WERI-Rb-1 (cell line): ENCODE measurements around the gene GAB2.

Experiments used
- DNase-seq: peaks from one replicate; pipeline ENCODE4 v3.0.0-alpha.2; 2020
- H3K27ac ChIP-seq: fragments of 250-450 bp; sonication (Bioruptor Pico); 2 replicates; pipeline ENCODE4 v1.5.1; 2020; ENCODE audit warnings: mild to moderate bottlenecking, moderate library complexity
- H3K27me3 ChIP-seq: fragments of 250-450 bp; sonication (Bioruptor Pico); 2 replicates; pipeline ENCODE4 v1.5.1; 2021; ENCODE audit warnings: mild to moderate bottlenecking, low read depth, moderate library complexity; ENCODE audit not compliant: insufficient read depth, severe bottlenecking
- H3K36me3 ChIP-seq: fragments of 250-450 bp; sonication (Bioruptor Pico); 2 replicates; pipeline ENCODE4 v1.5.1; 2020; ENCODE audit warnings: mild to moderate bottlenecking, moderate library complexity
- H3K4me3 ChIP-seq: 2 replicates; pipeline ENCODE4 v1.5.1; 2011; ENCODE audit warnings: low read depth, mild to moderate bottlenecking, control low read depth, low read length
- H3K9me3 ChIP-seq: fragments of 250-450 bp; sonication (Bioruptor Pico); 2 replicates; pipeline ENCODE4 v1.5.1; 2021; ENCODE audit warnings: mild to moderate bottlenecking, moderate library complexity; ENCODE audit not compliant: severe bottlenecking
- CTCF ChIP-seq: IDR thresholded peaks from 2 replicates; pipeline ENCODE4 v1.5.1; 2011; ENCODE audit warnings: low read depth, mild to moderate bottlenecking, control low read depth, inconsistent platforms, low read length

The GAB2 gene

GRCh38 chr11:78262238-78262637, 155.4 kb downstream of the GAB2 start:
- Histone ChIP-seq H3K9me3 (no peaks in the 10 kb centered on the region), H3K27ac (no peak overlapping the region)
- TF ChIP-seq CTCF, result no peak

GRCh38 chr11:78261828-78262227, 155.8 kb downstream of the GAB2 start:
- TF ChIP-seq CTCF, result no peak
- Histone ChIP-seq H3K36me3 (no peaks in the 10 kb centered on the region), H3K9me3 (no peaks in the 10 kb centered on the region), H3K27me3 (no peaks in the 10 kb centered on the region), H3K27ac (no peak overlapping the region), H3K4me3 (no peak overlapping the region)
- no peak for DNase-seq

More at GRCh38 chr11:78262238-78262637, 155.4 kb downstream of the GAB2 start:
- no peaks in the 10 kb centered on the region for H3K36me3 ChIP-seq
- no peak for DNase-seq
- H3K4me3 ChIP-seq, result no peak overlapping the region
- H3K27me3 ChIP-seq, result no peaks in the 10 kb centered on the region

DNA sequence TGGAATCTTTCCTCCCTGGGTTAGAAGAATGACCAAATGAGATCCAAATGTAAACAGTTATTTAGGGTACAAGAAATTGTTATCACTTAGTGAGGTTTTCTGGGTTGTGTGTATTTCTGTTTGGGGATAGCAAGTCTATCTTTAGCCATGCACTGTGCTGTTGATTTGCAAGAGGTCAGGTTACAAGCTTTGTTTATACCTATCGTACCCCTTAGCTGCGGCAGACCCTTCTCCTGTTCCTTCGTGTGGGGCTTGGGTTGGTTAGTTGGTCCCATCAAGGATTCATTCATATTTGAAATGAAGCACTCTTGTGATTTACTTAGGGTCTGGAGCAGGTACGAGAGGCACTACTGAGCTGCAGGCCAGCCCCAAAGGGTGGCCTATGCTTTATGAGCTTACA, 156.3 kb downstream of the GAB2 start:
- Histone ChIP-seq H3K9me3 (no peaks in the 10 kb centered on the region), H3K36me3 (no peaks in the 10 kb centered on the region), H3K27ac (no peak overlapping the region), H3K27me3 (no peaks in the 10 kb centered on the region), H3K4me3 (no peak overlapping the region)
- TF ChIP-seq CTCF, result no peak
- DNase-seq, result no peak

- Histone ChIP-seq H3K36me3 (no peaks in the 10 kb centered on the region), H3K9me3 (no peaks in the 10 kb centered on the region), H3K27ac (no peak overlapping the region), H3K27me3 (no peaks in the 10 kb centered on the region), H3K4me3 (no peak overlapping the region)
- no peak for TF ChIP-seq CTCF
- DNase-seq, result no peak
Observed at GRCh38 chr11:78259777-78260487, 157.7 kb downstream of the GAB2 start.

DNA sequence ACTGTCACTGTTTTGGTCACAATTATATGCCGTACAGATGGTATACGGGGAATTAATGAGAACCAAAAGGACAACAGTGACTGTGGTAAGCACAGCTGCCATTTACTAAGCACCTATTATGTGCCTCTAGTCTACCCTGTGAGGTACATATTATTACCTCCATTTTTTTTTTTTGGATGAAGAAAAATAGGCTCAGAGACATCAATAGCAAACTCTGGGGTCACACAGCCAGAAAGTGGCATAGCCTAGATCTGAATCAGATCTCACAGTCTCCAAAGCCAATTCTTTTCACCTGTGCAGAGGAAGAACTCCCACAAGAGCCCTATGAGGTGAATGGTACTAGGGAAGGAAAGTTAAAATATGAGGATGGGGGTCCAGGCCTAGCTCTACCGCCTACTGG, 160.0 kb downstream of the GAB2 start:
- no peak for DNase-seq
- H3K27me3 ChIP-seq, result no peaks in the 10 kb centered on the region
- no peak overlapping the region for H3K27ac ChIP-seq
- H3K9me3 ChIP-seq, result no peaks in the 10 kb centered on the region
- no peak overlapping the region for H3K4me3 ChIP-seq
- H3K36me3 ChIP-seq, result no peaks in the 10 kb centered on the region
- TF ChIP-seq CTCF, result no peak

DNA sequence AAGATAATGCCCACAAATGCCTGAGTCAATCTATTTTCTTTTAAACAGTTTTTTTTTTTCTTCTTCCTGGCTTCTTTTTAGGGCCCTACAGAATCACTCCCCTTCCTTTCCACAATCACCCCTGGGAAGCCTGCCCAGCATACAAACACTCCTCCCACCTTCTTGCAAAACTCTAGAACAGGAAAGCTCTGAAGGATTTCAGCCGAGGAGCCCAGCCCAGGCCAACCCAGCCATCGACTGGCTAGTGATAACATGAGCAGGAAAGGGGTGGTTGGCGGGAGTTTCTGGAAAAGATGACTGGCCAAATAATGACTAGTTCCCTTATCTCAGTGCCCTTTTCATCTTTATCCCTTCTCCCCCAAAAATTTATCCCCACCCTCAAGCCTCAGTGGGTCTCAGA, 160.7 kb downstream of the GAB2 start:
- no peak for DNase-seq
- Histone ChIP-seq H3K9me3 (no peaks in the 10 kb centered on the region), H3K27ac (no peak overlapping the region), H3K36me3 (no peaks in the 10 kb centered on the region), H3K4me3 (no peak overlapping the region), H3K27me3 (no peaks in the 10 kb centered on the region)
- no peak for TF ChIP-seq CTCF
